Hematopoietic multipotent progenitor cell treated with erythropoietin and hydrocortisone succinate and interleukin-3 and kit ligand, for 8 days (in vitro differentiated cells): ENCODE data around the gene SAPCD1.
A peak's percentile ranks its signal among the peaks of the same experiment; 100 is the strongest.
"Not testable (repeated sequence)": the region's sequence is repeated elsewhere in the genome, so short reads cannot be mapped to it uniquely, and the experiment has no call there.

Experiments
- DNase-seq: peaks from one replicate; pipeline ENCODE4 v3.0.0-alpha.2; 2015

SAPCD1 gene

DNA sequence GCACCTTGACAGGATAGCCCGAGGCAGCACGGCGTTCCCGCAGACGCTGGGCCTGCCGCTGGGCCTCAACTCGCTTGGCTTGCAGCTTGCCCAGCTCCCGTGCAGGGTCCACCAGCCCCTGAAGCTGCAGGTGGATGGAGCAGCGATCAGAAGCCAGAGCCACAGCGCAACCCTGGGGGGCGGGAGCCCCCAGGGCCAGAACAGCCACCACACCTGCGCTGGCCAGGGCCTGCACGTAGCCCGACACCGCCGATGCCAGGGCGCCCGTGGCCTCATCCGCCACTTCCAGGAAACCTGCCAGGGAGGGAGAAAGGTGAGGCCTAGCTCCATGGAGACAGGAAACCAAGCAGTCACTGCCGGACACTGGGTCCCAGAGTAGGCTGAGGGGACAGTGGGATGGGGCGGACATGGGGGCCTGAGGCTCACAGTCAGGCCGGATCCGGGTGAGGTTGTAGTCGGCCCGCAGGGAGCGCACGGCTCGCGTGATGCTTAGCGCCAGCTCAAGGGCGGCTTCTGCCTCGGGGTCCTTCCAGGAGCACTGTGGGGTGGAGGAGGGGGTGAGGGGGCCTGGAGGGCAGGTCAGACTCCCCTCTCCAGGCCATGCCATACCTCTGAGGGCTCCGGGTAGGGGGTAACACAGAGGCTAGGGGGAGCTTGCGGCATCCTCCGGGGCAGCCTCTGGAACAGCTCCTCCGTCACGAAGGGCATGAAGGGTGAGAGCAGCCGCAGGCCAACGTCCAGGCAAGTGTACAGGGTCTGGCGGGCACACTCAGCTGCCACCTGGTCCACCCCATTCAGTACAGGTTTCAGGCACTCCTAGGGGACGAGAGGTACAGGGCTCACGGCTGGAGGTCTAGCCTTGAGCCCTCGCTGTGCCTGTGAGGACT, 16.8 kb downstream of the SAPCD1 start:
- DNase-seq, result no peak

DNA sequence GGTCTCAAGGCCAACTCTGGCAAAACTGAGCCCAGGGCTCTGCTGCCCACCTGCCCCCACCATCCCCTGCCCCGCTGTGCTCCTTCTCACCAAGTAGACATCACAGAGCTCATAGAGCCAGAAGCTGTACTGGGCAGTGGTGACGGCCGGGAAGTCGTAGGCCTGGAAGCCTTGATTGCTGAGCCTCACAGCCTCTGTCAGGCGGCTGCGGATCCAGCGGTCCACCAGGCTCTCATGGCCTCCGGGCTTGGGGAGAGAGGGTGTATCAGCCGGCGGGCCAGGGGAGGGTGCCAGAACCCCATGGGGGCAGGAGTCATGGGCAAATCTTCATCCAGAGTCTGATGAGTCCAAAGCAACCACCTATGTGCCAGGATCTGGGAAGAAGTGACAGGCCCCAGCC, 17.5 kb downstream of the SAPCD1 start:
- no peak for DNase-seq

DNA sequence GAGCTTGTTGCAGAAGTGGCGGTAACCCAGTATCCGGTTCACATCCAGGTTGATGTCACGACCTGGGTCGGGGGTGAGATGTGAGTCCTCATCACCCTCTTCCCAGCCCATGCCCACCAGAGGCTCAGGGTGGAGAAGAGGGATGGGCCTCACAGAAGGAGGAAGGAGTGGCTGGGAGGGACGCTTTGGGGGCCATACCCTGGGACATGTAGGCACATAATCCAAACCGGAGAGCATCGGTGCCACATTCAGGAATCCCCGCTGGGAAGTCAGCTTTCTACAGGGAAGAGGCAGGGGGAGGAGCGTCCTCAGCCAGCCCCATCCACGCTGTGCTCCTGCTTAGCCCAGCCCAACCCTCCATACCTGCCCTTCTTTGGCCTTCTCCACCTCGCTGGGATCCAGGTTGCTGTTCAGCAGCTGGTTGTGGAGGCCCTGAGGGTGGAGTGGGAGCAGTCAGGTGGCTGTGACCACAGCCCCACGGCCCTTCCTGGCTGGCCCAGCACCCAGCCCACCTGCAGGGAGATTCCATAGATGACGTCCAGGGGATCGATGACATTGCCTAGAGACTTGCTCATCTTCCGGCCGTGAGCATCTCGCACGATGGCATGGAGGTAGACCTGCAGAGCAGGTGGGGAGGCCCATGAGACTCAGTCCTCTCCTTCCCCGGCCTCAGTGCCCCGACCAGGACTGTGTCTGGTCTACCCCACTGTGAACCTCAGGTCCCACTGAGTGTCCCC, 18.2 kb downstream of the SAPCD1 start:
- DNase-seq, result no peak

DNA sequence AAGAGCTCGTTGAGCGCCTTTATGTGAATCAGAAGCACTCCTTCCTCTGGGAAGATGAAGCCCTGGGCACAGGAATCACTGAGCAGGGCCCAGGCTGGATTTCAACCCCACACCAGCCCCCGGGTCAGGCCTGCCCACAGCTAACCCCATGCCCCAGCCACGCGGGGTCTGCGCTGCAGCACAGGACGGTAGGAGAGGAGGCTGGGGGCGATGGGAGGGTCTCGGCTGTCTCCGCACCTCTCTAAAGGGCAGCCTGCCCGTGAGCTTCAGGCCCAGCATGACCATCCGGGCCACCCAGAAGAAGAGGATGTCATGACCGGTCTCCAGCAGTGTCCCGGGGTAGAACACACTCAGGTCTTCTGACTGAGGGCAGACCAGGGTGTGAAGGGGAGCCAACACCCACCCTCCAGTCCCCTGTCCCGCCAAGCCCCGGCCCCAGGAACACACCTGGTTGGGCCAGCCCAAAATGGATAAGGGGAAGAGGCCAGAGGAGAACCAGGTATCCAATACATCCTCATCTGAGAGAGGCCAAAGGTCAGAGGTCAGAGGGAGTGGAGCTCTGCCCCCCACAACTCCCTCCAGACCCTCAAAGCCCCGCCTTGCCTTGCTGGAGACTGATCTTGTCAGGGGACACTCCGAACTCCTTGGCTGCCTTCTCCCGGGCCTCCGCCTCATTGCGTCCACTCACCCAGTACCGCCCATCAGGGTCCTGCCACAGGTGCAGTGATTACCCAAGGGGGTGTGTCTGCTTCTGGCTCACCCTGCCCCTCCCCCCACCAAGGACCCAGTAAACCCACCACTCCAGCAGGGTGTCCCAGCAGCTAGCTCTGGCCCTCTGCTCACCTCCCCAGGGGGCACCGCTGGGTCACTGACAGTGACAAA, 19.0 kb downstream of the SAPCD1 start:
- DNase-seq, result no peak

DNA sequence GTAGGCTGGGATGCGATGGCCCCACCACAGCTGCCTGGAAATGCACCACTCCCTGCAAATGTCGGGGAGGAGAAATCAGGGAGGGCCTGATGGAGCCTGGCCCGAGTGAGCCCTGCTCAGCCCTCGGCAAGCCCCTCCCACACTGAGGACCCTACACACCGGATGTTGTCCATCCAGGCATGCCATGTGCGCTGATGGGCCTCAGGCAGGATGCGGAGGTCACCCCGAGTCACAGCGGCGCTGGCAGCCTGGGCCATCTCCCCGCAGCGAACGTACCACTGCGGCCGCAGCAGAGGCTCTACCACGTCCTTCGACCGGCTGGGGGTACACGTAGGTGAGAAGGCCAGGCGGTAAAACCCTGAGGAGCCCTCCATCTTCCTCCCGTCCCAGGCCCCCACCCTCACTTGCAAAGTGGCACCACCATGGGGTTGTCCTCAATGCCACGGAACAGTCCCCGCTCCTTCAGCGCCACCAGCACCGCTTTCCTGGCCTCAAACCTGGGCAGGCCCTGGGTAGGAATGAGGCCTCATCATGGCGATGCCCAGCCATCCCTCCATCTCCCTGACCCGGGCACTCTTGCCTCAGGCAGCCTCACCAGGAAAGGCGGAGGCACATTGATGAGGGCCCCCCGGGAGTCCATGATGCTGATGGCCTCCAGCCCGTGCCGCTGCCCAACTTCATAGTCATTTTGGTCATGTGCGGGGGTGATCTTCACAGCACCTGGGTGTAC, 19.8 kb downstream of the SAPCD1 start:
- no peak for DNase-seq

DNA sequence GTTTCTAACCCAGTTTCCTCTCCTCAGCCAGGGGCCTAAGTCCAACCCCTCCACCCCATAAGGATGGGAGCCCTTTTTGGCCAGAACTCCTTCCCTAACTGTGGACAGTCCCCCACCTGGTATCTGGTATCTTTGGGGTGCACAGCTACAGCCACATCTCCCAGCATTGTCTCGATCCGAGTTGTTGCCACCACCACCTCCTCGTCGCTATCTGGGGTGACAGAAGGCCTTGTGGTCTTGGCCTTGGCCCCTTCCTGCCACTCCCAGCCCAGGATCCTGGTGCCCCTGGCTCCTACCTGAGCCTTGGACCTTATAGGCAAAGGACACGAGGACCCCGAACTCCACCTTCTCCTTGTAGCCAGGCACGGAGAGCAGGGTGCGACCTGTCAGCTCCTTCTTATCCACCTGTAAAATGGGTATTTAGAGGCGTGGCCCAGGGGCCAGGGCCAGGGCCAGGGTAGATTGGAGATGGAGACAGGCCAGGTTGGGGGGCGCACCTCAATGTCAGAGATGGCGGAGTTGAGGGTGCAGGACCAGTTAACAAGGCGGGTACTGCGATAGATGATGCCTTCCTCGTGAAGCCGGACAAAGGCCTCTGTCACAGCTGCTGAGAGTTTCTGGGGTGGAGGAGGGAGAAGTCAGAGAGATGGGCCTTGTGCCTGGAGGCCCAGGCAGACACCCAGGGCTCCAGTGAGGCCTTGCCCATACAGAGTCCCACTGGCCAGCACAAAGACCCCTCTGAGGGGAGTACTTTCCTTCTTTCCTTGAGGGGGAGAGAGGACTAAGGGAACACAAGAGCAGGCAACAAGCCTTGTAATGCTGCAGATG, 21.9 kb downstream of the SAPCD1 start:
- peak; percentile 41 for DNase-seq

DNA sequence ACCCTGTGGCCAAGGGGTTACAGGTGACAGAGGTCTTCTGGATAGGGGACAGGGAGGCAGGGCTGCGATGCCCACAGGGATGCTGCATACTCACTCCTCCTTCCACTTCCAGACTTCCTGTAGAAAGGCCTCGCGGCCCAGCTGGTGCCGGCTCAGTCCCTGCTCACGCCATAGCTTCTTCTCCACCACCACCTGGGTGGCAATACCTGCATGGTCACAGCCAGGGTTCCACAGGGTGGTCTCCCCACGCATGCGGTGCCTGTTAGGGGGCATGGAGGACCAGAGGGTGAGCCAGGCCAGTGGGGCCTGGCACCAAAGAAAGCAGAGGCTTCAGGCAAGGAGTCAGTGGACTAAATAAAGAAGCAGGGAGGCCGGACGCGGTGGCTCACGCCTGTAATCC, 23.0 kb downstream of the SAPCD1 start:
- no peak for DNase-seq

DNA sequence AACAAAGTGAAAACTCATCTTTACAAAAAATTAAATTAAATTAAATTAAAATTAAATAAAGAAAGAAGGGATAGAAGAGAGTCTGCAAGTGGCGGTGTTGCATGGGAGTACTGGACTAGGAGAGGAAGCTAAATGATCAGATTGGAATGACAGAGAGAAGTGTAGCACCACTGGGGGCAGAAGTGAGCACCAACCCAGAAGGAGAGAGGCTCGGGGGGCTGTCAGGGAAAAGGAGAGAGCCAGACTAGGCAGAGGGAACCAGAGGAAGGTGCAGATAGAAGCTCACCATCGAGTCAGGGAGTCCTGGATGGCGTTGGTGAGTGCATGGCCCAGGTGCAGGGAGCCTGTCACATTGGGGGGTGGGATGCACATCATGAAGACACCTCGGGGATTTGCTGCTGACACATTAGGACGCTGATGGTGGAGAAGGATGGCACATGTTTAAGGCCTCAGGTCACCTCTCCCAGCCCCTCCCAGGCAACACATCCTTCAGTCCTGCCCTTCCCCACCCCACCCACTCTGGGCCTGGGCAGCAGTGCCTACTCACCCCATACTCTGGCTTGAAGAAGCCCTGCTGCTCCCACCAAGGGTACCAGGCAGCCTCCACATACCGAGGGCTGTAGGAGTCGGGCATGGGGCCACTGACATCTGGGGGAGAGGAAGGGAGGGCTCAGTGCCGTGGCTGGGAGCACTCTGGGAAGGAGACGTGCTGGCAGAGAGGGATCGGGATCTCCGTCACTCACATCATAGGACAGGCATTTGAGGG, 29.1 kb downstream of the SAPCD1 start:
- peak; percentile 69 for DNase-seq

DNA sequence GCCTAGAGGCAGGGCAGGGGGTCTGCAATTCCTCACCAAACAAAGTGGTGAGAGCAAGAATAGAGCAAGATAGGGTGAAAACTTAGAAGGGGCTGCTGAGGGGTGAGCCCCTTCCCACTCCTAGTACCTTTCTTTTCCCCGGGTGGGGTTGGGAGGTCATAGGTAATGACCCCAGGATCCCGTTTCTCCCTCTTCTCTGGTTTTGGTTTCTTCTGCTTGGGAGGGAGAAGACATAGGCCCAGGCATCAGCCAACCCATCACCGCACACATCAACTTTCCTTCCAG, 29.6 kb downstream of the SAPCD1 start:
- DNase-seq, result no peak

DNA sequence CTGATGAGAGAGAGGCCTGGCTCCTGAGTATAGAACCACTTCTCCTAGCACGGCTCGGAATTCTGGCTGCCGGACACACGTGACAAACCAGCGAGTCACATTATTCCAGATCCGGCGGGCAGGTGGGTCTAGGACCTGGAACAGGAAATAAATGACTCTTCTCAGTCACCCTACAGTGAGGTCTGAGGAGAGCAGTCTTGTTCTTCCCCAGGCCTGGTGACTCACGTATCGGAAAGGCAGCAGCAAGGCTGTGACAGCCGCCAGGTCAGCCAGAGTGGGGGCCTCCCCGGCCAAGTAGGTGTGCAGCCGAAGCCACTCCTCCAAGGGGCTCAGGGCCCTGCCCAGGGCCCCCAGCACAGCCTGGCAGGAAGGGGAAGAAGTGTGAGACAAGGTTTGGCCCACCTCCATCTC, 30.3 kb downstream of the SAPCD1 start:
- DNase-seq, result no peak

DNA sequence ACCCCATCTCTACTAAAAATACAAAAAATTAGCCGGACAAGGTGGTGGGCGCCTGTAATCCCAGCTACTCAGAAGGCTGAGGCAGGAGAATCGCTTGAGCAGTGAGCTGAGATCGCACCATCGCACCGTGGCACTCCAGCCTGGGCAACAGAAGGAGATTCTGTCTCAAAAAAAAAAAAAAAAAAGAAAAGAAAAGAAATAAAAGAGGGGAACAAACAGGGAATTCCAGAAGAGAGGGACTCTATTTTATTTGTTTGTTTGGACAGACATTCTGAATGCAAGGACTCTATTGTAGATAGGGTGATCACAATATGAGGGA, 31.4 kb downstream of the SAPCD1 start:
- not testable (repeated sequence) for DNase-seq

DNA sequence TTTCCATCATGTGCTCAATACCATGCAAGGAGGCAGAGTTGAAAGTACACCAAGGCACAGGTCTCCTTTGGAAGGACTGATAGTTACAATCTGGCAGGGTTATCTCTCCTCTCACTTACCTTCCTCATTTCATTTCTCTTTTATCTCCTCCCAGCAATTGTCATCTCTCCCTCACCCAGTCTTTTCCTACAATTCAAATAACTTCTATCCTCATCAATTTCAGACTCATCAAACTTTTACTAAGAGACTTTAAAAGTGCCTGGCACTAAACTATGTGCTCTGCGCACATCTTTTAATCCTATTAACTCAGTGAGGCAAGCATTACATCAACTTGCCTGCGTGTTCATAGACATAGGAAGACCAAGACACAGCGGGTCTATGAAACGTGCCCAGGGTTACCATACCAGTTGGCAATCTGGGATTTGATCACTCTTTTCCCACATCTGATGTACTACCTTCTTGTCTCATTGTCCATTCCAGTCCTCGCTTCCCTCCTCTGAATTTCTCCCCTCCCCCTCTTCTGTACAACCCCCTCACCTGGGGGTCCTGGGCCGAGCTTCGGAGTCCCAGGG, 31.9 kb downstream of the SAPCD1 start:
- DNase-seq, result peak; percentile 60

DNA sequence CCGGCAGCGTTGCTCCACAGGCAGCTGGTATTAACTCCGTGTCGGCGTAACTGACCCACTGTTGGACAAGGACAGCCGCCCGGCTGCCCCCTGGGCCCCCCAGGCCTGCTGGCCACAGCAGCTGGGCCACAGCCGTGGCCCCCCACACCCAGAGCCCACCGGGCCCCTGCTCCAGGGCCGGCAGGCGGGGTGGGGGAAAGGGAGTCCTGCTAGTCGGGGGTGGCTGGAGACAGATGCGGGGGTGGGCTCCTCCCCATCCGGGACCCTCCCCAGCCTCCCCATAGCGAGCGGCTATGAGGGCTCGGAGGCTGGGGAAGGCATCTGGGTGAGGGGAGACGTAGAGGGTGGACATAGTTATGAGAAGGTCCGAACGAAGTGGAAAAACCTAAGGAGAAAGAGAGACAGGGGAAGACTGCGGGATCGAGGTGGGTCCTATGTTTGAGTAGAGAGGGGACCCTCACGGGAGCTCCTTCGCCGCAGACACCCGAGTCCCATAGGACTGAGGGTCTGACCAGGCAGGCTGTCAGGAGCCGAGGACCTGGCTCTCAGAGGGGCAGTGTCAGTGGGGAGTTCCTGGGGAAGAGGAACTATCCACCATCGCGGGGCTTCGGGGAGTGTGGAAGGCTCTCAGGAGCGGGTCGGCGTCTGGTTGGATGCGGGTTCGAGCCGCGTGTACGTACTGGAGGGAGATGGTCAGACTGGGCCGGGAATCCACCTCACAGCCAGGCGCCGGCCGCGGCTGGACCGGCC, 32.6 kb downstream of the SAPCD1 start:
- no peak for DNase-seq

DNA sequence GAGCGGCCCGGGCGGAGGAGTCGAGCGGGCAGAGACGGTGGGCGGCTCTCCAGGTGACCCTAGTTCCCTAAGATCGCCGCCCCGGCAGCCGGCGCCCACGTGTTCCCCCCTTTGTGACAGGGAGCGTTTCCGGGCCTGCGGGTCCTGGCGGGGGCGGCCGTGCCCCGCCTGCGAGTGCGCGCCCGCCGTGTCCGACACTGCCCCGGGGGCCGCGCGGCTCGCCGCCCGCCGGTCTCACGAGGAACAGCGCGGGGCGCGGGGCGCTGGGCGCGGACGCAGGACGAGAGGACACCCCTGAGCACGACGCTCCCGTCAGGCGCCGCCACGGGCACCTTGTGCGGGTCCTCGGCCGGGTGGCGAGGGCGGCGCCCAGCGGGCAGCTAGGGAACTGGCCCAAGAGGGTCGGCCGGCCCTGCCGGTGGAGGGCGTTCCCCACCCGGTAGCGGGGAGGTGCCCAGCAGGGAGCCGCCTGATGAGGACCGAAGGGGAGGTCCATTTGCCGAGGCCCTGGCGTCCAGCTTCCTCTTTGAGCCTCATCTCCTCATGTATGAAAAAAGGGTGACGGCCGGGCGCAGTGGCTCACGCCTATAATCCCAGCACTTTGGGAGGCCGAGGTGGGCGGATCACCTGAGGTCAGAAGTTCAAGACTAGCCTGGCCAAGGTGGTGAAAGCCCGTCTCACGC, 33.3 kb downstream of the SAPCD1 start, which contains the start of gene VARS1:
VARS1 (minus strand) TSS at position 137 of the 683 bp plus-strand sequence. CDS start 535 bp downstream, outside the sequence.
- peak; percentile 91 for DNase-seq

DNA sequence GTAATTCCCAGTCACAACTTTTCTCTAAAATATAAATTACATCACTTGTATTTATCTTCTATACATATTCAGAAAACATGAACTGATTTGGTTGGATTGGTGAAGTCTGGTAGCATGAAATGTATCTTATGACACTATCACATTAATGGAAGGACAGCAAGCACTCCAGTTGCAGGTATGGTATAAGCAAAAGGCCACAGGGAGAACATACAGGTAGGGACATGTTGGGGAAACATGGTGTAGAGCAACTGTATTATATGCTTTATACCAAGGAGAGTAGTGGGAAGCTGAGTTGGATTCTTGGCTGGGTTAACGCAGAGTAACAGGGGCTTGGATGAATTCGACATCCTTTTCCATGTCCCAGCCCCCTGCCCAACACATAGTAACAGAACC, 34.5 kb downstream of the SAPCD1 start:
- DNase-seq, result no peak

DNA sequence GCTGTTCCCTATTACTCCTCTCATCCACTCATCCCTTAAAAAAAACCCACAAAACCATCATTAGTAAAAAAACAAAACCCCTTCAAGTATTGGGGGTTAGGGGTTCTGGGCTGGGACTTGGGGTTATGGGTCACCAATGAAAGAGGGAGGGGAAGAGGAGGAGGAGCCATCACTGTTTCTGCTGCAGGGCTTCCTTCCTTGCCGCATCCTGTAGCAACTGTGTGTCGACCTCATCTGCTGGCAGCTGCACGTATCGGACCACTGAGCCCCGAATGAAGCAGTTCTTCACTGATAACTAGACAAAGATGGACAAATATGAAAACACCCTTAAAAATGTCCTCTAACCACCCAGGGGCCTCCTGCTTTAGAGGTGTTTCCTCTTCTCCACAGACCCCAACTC, 35.1 kb downstream of the SAPCD1 start:
- DNase-seq, result no peak

DNA sequence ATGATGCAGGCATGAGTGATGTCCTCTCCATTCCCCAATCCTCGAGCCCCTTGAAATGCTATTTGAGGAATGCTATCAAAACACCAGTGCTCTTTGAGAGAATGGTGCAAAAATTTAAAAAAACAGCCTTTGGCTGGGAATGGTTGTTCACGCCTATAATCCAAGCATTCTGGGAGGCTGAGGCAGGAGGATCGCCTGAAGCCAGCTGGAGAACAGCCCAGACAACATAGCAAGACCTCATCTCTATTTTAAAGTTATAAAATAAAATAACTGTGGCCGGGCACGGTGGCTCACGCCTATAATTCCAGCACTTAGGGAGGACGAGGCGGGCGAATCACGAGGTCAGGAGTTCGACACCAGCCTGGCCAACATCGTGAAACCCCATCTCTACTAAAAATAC, 37.3 kb downstream of the SAPCD1 start:
- no peak for DNase-seq

DNA sequence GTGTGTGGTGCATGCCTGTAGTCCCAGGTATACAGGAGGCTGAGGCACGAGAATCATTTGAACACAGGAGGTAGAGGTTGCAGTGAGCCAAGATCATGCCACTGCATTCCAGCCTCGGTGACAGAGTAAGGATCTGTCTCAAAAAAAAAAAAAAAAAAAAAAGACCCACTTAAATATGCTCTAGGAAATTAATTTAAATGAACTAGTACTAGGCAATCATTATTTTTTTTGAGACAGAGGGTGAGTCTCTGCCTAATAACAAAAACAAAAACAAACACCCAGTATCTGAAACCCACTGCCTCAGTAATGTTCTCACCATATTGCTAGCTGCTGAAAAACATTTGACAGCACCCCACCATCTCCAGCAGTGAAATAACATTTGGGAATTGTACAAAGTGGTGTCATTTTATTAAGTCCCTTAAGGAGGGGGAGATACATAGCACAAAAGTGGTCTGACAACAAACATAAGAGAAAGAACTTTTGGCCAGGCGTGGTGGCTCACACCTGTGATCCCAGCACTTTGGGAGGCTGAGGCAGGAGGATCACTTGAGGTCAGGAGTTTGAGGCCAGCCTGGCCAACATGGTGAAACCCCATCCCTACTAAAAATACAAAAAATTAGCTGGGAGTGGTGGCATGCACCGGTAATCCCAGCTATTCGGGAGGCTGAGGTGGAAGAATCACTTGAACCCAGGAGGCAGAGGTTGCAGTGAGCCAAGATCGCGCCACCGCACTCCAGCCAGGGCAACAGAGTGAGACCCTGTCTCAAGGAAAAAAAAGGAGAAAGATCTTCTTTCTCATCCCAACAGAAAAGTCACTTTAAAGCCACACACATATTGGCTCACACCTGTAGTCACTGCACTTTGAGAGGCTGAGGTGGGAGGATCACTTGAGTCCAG, 38.8 kb downstream of the SAPCD1 start:
- not testable (repeated sequence) for DNase-seq
